ENCODE results near the gene XPR1. TPM values are rescaled to one million over a fixed set of nuclear protein-coding genes. Genes with fewer than 3 reads are reported as not detected.

The XPR1 gene
- total and polyA plus RNA-seq, 2 donors (not counting 1 experiment from before 2014, with no cell fraction given): 2.8 to 22.3 TPM

DNA sequence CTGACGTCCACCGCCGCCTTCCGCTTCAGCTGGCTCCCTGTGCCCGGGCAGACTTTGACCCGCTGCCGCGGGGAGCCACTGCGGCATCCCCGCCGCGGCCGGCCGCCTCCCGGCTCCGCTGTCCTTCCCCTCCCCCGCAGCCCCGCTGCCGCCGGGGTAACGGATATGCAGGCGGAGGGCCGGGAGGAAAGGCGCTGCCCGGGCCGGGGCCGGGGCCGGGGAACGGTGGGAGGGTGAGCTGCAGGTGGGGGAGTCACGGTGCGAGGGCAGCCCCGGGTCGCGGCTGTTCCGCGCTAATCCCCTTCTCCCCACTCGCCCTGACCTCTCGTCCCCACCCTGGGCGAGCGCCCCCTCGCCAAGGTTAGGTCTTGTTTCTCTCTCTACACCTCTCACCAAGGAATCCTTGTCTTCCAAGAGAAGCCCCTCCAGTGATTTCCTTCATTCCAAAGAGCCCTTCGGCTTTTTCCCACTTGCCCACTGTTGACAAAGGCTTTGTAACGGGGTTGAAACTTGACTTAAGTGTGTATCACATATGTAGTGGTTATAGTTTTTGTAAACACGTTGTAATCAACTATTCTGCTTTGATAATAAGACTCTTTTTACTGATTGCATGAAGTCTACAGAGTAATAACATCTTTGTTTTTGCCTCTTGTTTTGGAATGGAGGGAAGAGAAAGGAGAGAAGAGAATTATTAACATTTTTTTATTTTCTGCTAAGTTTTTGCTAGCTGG is 669 bp downstream of the XPR1 start:
- Histone ChIP-seq H3K79me2 (ENCODE audit: control insufficient read depth, insufficient read depth, low read length) (peaks cover 40% of the 10 kb centered on the region), H3K4me2 (replicated peaks; ENCODE audit: low read depth, low read length, poor library complexity, severe bottlenecking) (peak overlapping the region; percentile 82), H3K4me3 (ENCODE audit: control extremely low read depth in 1 of 5, extremely low read depth in 1 of 5, insufficient read depth in 1 of 5, low read depth in 2 of 5, low read length in 4 of 5) (peak overlapping the region; percentile 66 to 97 (median 93)), H3K9me3 (ENCODE audit: control extremely low read depth in 1 of 3, control insufficient read depth in 2 of 3, insufficient read depth in 1 of 3, low read length in 2 of 3) (no peaks in the 10 kb centered on the region), H3K4me1 (ENCODE audit: control insufficient read depth in 2 of 2, insufficient read depth in 2 of 2, low read length in 2 of 2) (peaks cover 16 to 21% of the 10 kb centered on the region in 2 donors), H3K36me3 (replicated peaks in 1 of 2; ENCODE audit: control extremely low read depth in 1 of 2, control insufficient read depth in 1 of 2, extremely low read depth in 1 of 2, insufficient read depth in 2 of 2, low read length in 1 of 2) (no peaks in the 10 kb centered on the region), H2AFZ (ENCODE audit: insufficient read depth, low read depth, low read length, poor library complexity, severe bottlenecking) (peak overlapping the region; percentile 97), H3K9ac (ENCODE audit: low read length) (peak overlapping the region; percentile 87), H4K20me1 (ENCODE audit: control insufficient read depth, insufficient read depth, low read length, poor library complexity, severe bottlenecking) (peaks cover 7% of the 10 kb centered on the region), H3K27ac (ENCODE audit: low read length in 2 of 2) (peak overlapping the region; percentile 85 to 87), H3K27me3 (replicated peaks in 1 of 4; ENCODE audit: control extremely low read depth in 1 of 4, control insufficient read depth in 3 of 4, insufficient read depth in 4 of 4, low read length in 3 of 4) (no peaks in the 10 kb centered on the region)
- Mint-ChIP-seq H3K4me1 (peaks cover 19% of the 10 kb centered on the region), H3K27me3 (no peaks in the 10 kb centered on the region), H3K27ac (no peak overlapping the region), H3K9me3 (ENCODE audit: insufficient read depth) (no peaks in the 10 kb centered on the region), H3K4me3 (no peak overlapping the region)
- intact Hi-C loops (cut with micrococcal nuclease): loop anchor here (1.0 to 10.0 kb wide), 9 partner anchors 130 to 1760 kb away; partner anchors contain the start of genes ACBD6, CEP350, GLUL and QSOX1
- ChIA-PET CTCF (interaction anchor here (0.7 to 2.8 kb wide), 6 partner anchors 20 to 518 kb away, joined by 3 to 12 read pairs (median 4); no protein-coding TSS in a partner anchor), POLR2A (interaction anchor here (0.7 to 1.4 kb wide), 2 partner anchors 130 to 401 kb away, joined by 3 to 6 read pairs; partner anchors contain the start of genes ACBD6 and MR1)
- no peak for DNase-seq
- under 1% methylated on average over 27 of the region's 44 CpGs for WGBS (ENCODE audit: insufficient coverage)
- peak; percentile 18 for ATAC-seq (ENCODE audit: low read depth)
- TF ChIP-seq EZH2 (IDR thresholded peaks at IDR 0.05; ENCODE audit: borderline replicate concordance, insufficient read depth, low read depth, low read length, poor library complexity, severe bottlenecking): no peak
- TF ChIP-seq, protein P1, sequence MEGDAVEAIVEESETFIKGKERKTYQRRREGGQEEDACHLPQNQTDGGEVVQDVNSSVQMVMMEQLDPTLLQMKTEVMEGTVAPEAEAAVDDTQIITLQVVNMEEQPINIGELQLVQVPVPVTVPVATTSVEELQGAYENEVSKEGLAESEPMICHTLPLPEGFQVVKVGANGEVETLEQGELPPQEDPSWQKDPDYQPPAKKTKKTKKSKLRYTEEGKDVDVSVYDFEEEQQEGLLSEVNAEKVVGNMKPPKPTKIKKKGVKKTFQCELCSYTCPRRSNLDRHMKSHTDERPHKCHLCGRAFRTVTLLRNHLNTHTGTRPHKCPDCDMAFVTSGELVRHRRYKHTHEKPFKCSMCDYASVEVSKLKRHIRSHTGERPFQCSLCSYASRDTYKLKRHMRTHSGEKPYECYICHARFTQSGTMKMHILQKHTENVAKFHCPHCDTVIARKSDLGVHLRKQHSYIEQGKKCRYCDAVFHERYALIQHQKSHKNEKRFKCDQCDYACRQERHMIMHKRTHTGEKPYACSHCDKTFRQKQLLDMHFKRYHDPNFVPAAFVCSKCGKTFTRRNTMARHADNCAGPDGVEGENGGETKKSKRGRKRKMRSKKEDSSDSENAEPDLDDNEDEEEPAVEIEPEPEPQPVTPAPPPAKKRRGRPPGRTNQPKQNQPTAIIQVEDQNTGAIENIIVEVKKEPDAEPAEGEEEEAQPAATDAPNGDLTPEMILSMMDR (IDR thresholded peaks at IDR 0.05): peak; percentile 44

Measured in B cell (primary cell).